GM18505 (cell line): Measurements from ENCODE around the gene COL4A1.

ENCODE experiments used
- ATAC-seq: cut with Tn5 transposase; IDR thresholded peaks from one replicate; pipeline ENCODE4 v1.9.1; 2021; ENCODE audit not compliant: unreplicated experiment
- POLR2A ChIP-seq: IDR thresholded peaks from 4 replicates; pipeline ENCODE4 v1.6.1; 2011; ENCODE audit warnings: borderline replicate concordance; ENCODE audit not compliant: insufficient read depth, insufficient read length; ENCODE audit errors: extremely low read depth

COL4A1 gene

DNA sequence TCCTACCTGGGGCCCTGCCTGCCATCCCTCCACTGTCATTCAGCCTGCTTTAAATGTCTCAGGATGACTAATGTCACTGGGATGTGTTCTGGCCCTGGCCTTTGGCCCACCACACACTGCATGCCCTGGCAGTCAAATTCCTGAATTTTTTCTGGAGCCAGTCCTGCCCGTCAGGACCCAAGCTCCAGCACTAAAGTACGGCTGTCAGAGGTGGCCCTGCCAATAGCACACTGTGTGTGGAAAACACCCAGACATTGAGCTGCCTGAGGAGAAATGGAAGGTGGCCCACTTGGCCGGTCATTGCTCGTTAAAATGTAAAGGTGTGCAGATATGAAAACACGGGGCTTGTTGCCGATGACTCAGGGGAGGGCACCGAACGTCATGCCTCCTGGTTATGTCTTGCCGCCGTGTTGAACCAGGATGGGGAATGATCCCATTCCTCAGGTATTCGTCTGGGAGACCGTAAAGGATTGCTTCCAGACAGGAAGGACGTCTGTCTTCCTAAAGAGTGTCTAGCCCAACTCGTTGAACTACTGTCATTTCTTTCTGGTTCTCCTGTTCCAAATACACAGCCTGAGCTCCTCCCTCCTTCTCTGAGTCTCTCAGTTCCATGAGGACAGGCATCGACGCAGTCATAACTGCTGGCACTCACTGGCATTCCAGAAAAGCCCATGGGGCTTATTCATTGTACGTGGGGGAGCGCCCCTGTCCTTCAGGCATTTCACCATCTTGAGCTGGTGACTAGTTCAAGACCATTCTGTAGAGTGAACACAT, 40.8 kb upstream of the COL4A1 start:
- TF ChIP-seq POLR2A = no peak
- ATAC-seq = no peak

DNA sequence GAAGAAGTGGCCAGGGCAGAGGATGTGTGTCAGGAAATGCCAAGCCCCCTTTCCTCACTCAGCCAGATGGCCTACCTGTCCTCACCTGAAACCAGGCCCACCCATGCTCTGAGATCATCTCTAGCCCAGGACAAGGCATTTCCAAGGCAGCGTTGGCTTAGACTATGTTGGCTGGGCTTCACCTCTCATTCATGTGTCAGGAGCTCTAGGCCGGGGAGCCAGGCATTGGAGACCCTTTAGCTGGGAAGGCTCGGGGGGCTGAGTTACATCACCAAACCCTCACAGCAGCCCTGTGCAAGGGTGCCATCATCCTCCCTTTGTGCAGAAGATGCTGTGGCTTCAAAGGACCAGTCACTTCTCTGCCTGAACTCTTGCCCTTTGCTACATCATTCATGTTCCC, 40.1 kb upstream of the COL4A1 start:
- no peak for ATAC-seq
- no peak for TF ChIP-seq POLR2A

DNA sequence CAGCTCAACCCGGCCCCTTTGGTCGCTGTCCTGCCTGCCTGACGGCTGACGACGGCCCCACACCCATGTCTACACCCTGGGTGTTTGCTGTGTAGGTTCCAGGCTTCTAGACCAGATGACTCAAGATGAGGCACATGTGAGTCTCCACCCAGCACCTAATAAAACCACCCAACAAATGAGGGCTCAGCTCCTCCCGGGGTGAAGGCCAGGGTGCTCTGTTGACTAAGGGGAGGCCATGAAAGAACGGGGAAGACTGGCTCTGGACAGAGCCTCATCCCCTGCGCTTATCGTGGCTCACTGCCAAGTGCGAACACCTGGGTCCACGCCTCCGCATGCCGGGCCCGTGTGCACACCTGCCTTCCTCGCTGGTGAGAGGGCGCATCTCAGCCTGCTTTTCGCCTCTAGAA, 39.7 kb upstream of the COL4A1 start:
- no peak for TF ChIP-seq POLR2A
- ATAC-seq = no peak

DNA sequence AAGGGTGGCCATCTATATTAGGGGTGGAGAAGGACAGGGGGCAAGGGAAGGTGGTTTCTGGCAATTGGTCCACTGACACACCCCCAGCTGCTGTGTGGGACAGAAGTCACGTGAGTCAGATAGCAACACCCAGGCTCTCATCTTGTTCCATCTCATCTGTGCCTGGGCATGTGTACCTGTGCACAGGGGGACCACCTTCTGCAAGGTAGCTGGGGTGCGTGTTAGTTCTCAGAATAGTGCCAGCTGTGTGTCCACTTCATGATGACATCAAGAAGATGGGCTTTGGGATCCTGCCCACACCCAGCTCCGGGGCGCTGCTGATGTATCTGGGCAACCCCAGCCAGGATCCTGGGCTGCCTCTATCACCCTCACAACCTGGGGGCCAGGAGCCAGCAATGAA, 38.7 kb upstream of the COL4A1 start:
- no peak for ATAC-seq
- no peak for TF ChIP-seq POLR2A

DNA sequence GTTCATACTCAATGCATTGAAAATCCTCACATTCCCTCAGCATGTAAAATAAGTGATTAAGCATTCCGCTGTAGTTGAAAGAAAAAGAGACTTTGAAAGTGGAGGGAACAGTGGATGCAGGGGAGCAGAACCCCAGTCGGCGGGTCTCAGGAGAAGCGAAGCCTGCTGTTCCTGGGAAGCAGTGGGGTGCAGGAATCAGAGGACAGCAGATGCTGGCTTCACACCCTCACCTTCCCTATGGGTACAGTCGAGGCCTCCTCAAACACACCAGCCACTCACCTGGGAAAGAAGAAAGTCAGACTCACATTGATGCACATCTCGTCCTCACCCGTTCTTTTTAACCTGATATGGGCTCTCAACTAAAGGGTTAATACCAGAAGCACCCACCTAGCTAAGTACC, 38.3 kb upstream of the COL4A1 start:
- ATAC-seq = no peak
- no peak for TF ChIP-seq POLR2A

DNA sequence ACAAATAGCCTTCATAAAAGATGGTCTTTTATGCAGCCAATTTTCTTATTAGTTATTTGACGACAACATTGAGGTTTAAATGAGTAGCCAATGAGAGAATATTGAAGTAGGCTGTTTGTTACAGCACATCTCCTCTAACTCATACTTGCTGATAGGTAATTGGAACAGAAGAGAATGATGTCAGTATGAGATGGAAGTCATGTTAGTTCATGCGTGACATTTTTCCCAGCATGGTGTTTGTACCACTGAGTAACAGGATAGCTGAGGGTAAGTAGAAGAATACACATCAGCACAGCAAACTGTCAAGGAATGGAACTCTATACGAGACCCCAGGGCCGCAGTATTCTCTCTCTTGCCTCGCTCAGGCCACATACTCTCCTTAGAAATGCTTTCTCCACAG, 37.4 kb upstream of the COL4A1 start:
- no peak for TF ChIP-seq POLR2A

DNA sequence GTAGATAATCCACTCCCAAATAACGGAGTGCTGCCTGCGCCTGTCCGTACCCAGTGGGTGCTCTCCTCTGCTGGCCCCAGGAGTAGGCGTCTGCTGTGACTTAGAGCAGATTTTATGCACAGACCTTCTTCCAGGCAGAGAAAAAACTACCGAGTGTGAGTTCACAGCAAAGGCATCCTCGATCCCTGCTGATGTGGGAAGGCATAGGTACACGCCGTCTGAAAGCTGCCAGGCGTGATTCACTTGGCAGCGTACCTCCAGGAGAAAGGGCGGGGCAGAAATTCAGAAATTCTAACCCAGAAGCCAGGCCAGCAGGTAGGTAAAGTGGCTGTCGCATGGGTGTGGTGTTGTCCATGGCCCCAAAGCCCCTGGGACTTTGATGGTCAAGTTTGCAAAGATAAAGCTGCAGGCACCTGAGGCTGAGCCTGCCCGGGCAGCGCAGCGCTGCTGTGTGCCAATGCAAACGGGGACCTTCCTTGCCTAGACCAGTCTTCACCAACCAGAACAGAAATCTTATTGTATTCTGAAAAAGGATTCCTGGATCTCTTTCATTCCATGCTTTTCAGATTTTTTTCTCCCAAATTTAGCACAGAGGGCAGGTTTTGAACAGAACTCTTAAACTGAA, 36.4 kb upstream of the COL4A1 start:
- ATAC-seq = no peak

More for the DNA sequence above, 37.4 kb upstream of the COL4A1 start:
- no peak for ATAC-seq

DNA sequence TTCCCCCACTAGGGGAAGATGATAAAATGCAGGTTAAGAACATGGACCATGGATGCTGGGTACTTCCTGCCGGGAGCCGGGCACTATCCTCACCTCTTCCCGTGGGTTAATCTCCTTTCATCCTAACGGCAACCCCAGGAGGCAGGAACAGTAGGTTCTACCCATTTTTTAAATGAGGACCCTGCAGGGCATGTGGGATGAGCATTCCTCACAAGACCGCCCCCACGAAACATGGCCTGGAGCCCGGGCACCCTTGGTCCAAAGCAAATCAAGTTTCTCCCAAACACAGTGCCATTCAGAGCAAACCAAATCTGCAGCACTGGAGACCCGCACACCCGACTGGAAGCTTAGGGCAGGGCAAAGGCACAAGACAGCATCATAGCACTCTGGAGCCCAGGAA, 35.5 kb upstream of the COL4A1 start:
- TF ChIP-seq POLR2A = no peak
- ATAC-seq = no peak

More for the DNA sequence above, 36.4 kb upstream of the COL4A1 start:
- no peak for TF ChIP-seq POLR2A

DNA sequence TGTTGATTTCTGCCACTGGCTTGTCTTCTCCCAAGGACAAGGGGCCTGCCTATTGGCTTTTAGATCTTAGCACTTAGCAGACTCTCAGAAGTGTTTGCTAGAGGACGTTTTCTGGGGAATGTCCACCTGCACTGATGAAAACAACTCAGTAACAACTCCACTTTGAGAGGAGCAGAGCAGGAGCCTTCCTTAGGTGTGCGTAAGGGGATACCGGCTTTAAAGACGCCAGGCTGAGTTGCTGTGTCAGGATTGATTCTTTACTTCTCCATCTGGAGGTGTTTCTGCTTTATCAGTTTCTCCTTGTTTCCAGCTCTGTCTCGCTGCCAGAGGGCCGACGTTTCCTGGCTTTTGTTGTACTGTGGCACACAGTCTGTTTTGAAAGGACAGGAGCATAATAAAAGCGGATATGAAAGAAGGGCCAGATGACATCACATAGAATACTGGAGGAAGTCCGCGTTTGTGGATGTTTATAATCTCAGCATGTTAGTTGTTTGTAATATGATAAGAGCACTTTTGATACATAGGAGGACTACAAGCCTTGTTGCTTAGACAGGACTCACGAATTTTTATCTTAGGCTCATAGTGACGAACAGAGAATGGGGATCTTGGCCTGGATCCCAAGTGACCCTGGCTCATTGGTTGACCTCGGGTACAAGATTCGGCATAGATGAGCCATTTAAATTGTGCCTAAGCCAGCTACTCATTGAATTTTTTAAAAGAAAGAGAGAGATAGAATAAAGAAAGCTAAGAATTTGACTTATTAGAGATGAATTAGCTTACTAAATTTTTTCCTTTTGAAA, 34.7 kb upstream of the COL4A1 start:
- TF ChIP-seq POLR2A = no peak
- ATAC-seq = peak; percentile 52

DNA sequence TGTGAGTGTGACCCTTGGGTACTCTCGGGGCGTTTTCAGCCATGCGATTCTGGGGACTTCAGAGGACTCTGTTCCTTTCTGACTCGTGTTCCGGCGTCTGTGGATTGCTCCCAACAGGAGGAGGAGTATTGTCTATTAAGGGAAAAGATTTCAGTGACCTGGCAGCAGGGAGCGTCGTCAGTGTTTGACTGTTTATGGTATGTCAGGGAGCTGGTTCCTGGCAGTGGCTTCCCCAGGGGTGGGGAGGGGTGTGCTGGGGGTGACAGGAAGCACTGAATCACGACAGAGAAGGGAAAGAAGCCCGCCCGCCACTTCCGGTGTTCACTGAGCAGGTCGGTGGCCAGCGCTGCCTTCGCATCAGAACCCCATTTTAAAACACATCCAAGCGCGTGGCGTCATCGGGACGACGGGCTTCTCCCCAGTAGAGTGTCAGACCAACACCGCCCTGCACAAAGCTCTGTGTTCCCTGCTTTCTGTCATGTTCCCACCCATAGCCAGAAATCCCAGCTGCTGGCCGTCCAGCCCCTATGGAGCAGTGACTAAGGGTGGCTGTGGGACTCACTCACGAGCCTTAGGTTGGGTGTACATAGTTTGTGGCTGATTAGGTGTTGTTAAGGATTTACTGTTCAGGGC, 34.0 kb upstream of the COL4A1 start:
- TF ChIP-seq POLR2A = no peak
- ATAC-seq = peak; percentile 57

DNA sequence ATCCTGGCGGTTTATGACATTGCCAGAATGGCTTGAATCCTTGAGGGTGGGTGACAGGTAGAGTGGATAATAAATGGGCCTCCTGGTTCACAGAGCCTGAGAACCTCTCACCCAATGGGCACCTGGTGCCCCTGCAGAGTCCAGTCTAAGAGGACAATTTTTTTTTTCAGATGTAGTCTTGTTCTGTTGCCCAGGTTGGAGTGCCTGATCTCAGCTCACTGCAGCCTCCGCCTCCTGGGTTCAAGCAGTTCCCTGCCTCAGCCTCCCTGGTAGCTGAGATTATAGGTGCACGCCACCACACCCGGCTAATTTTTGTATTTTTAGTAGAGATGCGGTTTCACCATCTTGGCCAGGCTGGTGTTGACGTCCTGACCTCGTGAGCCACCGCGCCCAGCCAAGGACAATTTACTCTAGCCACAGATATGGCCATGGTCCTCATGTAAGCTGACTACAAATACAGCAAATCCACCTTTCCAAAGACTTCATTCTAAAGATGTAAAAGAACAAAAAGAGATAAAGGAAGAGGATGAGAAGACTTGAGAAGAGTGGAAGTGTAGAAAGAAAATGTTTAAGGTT, 33.1 kb upstream of the COL4A1 start:
- ATAC-seq = no peak

DNA sequence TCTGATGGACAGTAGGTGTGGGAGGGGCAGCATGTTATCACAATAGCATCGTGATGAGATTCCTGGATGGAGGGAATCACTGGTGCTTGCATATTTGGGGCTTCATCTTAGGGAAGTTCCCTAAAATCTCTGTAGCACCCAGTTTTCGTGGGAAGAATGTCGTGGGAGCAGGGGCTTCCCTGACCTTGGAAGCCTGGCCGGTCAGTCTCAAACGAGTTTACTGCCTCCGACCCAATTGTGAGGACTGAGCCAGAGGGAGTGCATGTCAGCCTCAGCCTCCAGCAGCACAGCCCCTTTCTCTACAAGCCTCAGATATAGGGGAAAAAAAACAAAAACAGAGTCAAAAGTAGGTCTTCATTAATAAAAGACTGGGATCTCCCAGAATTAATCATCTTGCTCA, 32.3 kb upstream of the COL4A1 start:
- no peak for ATAC-seq
- no peak for TF ChIP-seq POLR2A

More for the DNA sequence above, 33.1 kb upstream of the COL4A1 start:
- TF ChIP-seq POLR2A = no peak

DNA sequence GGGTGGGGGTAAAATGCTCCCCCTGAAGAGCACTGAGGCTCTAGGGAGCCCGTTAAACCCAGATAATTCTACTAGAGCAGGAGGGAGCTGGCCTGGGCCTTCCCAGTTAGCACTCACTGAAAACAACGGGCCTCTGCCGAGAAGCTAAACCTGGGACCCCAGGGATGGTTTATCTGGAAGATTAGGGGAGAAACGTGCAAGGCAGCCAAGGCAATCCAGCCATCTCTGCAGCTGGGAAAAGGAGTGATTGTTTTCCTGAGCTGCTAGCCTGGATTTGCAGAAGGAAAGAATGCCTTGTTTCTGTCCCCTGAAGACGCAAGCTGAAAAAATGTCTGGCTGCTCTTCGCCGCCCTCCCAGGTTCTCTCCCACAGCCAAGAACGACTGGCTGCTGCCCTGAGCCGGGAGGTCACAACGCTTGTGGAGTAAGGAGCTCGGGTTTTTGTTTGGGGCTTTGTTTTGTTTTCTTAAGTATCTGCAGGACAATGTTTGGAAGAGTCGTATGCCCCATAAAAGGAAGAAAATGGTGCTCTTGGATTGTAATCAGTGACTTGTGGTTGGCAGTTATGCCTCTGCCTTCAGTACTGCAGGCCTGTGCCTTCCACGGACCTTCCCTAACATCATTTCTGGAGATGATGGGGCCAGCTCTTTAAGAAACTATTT, 31.6 kb upstream of the COL4A1 start:
- ATAC-seq = no peak

DNA sequence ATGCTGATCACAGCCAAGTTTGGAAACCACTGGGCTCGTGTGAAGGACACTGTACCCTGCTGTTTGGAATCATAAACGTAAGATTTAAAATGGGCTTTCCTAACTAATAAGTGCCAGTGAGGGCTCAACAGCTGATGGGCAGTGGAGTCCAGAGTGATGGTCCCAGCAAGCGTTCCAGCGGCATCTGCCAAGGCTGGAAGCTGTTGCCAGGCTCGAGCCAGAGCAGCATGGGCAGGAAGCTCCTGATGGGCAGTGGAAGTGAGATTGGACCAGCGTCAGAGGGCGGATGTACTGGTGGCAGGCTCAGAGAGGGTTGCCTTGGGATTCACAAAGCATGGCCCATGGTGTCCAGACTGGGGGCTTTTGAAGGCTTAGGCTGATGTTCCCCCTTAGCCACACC, 30.3 kb upstream of the COL4A1 start:
- ATAC-seq = no peak
- no peak for TF ChIP-seq POLR2A

More for the DNA sequence above, 31.6 kb upstream of the COL4A1 start:
- TF ChIP-seq POLR2A = no peak
